NB4 (cell line): ENCODE data around the gene SNX19.
A peak's percentile ranks its signal among the peaks of the same experiment; 100 is the strongest.

Source experiments
- DNase-seq: peaks from one replicate; pipeline ENCODE4 v3.0.0; 2010; ENCODE audit warnings: low read depth
- H3K4me3 ChIP-seq: one replicate; pipeline ENCODE4 v1.5.1; 2011; ENCODE audit warnings: mild to moderate bottlenecking, low read depth, low read length, moderate library complexity
- CTCF ChIP-seq: IDR thresholded peaks from one replicate; pipeline ENCODE4 v1.5.1; 2012; ENCODE audit warnings: low read depth, low read length
- MAX ChIP-seq: IDR thresholded peaks from 2 replicates; pipeline ENCODE4 v1.6.1; 2011; ENCODE audit warnings: low read depth, low read length
- MYC ChIP-seq: IDR thresholded peaks from 2 replicates; pipeline ENCODE4 v1.6.1; 2011; ENCODE audit warnings: low read depth, low read length
- POLR2A ChIP-seq: IDR thresholded peaks from 2 replicates; pipeline ENCODE4 v1.6.1; 2011; ENCODE audit warnings: mild to moderate bottlenecking; ENCODE audit not compliant: insufficient read length; ENCODE audit errors: extremely low read depth

The SNX19 gene

DNA sequence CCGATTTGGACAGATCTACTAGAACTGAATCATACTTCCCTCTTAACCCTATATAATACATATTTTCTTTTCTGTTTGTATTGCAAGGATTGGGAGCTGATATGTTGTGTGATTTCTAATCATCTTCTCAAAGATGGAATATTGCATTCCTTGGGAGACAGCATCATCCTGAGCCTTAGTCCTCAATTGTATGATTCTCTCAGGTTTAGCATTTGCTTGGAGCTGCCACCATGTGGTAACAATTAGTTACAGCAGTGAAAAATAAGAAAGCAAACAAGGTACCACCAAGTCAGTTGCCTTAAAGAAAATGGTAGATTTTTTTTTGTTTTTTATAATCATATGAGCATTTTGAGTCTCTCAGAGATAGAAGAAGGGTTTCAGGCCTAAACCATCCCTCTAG is 11.9 kb downstream of the SNX19 start:
- no peak for DNase-seq
- TF ChIP-seq MAX: no peak
- no peak for TF ChIP-seq POLR2A
- no peak for TF ChIP-seq MYC
- peak; percentile 42 for TF ChIP-seq CTCF
- H3K4me3 ChIP-seq: no peak overlapping the region

GRCh38 chr11:130902380-130902779 is 13.9 kb downstream of the SNX19 start:
- H3K4me3 ChIP-seq: no peak overlapping the region
- no peak for DNase-seq
- TF ChIP-seq POLR2A: no peak
- TF ChIP-seq MYC: no peak
- TF ChIP-seq CTCF: no peak
- TF ChIP-seq MAX: no peak

GRCh38 chr11:130899106-130899505 is 17.2 kb downstream of the SNX19 start:
- no peak overlapping the region for H3K4me3 ChIP-seq
- TF ChIP-seq MAX: no peak
- no peak for TF ChIP-seq POLR2A
- TF ChIP-seq MYC: no peak
- TF ChIP-seq CTCF: no peak
- DNase-seq: no peak

- H3K4me3 ChIP-seq: no peak overlapping the region
- no peak for DNase-seq
- TF ChIP-seq POLR2A: no peak
- TF ChIP-seq MAX: no peak
- TF ChIP-seq MYC: no peak
Observed at GRCh38 chr11:130897262-130898182, 18.8 kb downstream of the SNX19 start.

DNA sequence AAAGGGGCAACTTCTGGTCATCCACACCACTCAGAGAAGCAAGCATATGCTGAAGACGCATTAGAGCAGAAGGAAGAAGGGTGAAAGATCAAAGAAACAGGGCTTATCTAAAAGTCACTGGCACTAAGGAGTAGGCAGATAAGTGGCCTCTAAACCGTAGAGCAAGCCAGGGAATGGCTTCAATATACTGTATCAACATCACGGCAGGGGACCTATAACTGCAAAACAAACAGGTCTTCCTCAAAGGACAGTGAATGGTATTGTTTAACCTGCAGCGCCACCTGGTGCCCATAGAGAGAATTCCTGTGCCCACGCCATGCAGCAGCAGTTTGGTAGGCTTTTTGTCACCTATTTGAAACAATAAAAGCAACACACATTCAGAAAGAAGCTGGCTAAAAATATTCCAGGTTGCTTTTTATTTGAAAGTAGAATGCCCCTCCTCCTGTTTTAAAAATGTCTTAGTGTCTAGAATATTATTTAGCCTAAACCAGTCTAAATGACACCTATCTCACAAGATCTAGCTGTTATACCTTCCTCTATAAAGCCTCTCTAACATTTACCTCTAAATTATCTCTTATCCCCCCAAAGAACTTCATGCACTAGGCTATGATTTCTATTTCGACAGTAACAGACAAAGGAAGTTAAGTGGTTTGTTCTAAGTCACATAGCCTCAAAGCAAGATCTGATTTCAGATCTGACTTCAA is 21.8 kb downstream of the SNX19 start:
- no peak overlapping the region for H3K4me3 ChIP-seq
- peak; percentile 80 for DNase-seq
- TF ChIP-seq POLR2A (no peak), CTCF (peak; percentile 91)

GRCh38 chr11:130892861-130893260 is 23.4 kb downstream of the SNX19 start:
- TF ChIP-seq MAX: no peak
- no peak for TF ChIP-seq CTCF
- no peak for TF ChIP-seq MYC
- no peak for TF ChIP-seq POLR2A
- no peak overlapping the region for H3K4me3 ChIP-seq
- DNase-seq: no peak
